HG03469 (cell line): ENCODE results near the gene MLLT11.
"Not testable (repeated sequence)": the region's sequence is repeated elsewhere in the genome, so short reads cannot be mapped to it uniquely, and the experiment has no call there.

ENCODE experiments used
- ATAC-seq: cut with Tn5 transposase; IDR thresholded peaks from one replicate; pipeline ENCODE4 v1.9.1; 2021; ENCODE audit warnings: mild to moderate bottlenecking, moderate library complexity, moderate number of reproducible peaks; ENCODE audit not compliant: unreplicated experiment

MLLT11 gene

GRCh38 chr1:151055581-151055980, 4.6 kb upstream of the MLLT11 start:
- ATAC-seq, result no peak

GRCh38 chr1:151056149-151056548, 4.0 kb upstream of the MLLT11 start:
- ATAC-seq, result no peak

DNA sequence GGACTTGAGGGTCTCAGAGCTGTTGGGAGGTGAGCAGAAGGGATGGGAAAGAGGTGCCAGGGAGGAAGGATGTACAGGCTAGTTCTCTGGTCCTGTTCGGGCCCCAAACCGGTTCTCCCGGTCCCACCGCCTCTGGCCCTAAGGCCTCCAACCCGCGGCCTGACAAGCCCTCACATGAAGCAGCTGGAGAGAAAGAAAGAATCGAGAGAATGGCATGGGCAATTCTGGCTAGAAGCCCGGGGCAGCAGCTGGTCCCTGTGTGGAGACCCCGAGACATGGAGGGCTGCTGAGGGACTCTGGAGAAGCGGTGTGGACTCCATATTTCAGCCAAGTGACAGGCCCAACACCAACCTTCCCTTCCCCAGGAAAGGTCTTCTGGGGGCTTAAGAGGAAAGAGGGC, 1.5 kb upstream of the MLLT11 start:
- ATAC-seq, result no peak

GRCh38 chr1:151059109-151060006, 839 bp upstream of the MLLT11 start, which contains the start of gene CDC42SE1:
CDC42SE1 (minus strand) TSS chr1:151059622; CDS start chr1:151055730, 3,892 bp downstream.
- peak; percentile 67 for ATAC-seq

GRCh38 chr1:151060657-151061421, 642 bp downstream of the MLLT11 start:
- ATAC-seq, result no peak

DNA sequence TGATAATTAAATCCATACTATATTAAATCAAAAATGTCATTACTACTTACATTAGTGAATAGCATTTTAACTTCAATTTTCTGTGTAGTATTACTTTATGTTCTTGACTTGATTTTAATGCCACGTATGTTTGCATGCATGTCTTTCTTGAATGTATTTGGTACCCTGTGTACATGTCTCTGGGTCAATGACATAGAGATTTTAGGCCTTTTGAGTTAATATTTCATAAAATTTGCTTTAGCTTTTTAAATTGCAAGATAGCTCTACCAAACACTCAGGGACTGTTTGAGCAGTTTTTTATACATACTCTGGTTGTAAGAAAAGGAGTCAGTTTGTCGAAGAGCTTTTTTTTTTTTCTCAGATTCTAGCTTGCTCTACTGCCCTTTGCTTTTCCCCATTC, 1.5 kb downstream of the MLLT11 start:
- ATAC-seq, result no peak

GRCh38 chr1:151062741-151063371, 2.7 kb downstream of the MLLT11 start:
- no peak for ATAC-seq

DNA sequence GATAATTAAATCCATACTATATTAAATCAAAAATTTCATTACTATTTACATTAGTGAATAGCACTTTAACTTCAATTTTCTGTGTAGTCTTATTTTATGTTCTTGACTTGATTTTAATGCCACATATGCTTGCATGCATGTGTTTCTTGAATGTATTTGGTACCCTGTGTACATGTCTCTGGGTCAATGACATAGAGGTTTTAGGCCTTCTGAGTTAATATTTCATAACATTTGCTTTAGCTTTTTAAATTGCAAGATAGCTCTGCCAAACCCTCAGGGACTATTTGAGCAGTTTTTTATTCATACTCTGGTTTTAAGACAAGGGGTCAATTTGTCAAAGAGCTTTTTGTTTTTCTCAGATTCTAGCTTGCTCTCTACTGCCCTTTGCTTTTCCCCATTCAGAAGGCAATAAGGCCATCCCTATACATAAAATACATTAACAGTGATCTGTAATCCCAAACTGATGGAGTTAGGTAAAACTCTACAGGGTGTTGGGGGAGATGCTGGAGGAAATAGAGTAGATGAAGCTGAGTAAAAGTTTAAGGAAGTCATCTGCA, 5.0 kb downstream of the MLLT11 start:
- ATAC-seq, result no peak

DNA sequence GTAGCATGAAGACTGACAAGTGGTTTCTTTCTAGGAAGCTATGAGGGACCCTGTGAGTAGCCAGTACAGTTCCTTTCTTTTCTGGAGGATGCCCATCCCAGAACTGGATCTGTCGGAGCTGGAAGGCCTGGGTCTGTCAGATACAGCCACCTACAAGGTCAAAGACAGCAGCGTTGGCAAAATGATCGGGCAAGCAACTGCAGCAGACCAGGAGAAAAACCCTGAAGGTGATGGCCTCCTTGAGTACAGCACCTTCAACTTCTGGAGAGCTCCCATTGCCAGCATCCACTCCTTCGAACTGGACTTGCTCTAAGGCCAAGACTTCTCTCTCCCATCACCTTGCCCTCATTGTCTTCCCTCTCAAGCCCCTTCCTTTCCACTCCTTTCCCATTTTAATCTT, 7.0 kb downstream of the MLLT11 start:
- ATAC-seq, result no peak

- no peak for ATAC-seq
These were observed 8.9 kb downstream of the MLLT11 start for GRCh38 chr1:151069103-151069486.

GRCh38 chr1:151070474-151071276, 10.5 kb downstream of the MLLT11 start, which contains the start of gene GABPB2:
GABPB2 (plus strand) TSS chr1:151070761; CDS start chr1:151088190, 17,429 bp downstream.
- no peak for ATAC-seq

GRCh38 chr1:151072224-151072623, 12.0 kb downstream of the MLLT11 start:
- no peak for ATAC-seq

DNA sequence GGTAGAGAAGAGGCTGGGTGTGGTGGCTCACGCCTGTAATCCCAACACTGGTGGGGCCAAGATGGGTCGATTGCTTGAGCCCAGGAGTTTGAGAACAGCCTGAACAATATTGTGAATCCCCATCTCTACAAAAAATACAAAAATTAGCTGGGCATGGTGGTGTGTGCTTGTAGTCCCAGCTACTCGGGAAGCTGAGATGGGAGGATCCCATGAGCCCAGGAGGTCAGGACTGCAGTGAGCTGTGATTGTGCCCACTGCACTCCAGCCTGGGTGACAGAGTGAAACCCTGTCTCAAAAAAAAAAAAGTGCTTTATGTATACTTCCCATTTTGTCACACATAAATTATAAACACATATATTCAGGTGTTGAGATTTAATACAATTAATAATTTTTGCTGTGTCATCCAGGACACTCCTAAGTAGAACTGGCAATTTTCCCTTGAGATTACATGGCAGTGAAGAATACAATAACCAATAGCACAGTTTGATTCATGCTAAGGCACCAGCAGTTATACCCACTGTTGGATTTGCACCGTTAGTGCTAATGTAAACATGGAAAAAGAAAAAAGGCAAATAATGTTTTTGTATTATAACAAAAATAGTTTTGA, 25.9 kb downstream of the MLLT11 start:
- ATAC-seq, result no peak

DNA sequence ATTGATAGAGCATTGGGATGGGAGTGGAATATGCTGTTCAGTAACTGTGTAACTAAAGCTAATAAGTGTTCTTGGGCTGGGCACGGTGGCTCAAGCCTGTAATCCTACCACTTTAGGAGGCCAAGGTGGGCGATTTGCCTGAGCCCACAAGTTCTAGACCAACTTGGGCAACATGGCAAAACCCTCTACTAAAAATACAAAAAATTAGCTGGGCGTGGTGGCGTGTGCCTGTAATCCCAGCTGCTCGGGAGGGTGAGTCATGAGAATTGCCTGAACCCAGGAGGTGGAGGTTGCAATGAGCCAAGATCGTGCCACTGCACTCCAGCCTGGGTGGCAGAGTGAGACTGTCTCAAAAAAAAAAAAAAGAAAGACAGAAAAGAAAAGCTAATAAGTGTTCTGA, 37.2 kb downstream of the MLLT11 start:
- not testable (repeated sequence) for ATAC-seq

- no peak for ATAC-seq
These were observed 37.9 kb downstream of the MLLT11 start for GRCh38 chr1:151098126-151098525.

GRCh38 chr1:151104630-151105029, 44.4 kb downstream of the MLLT11 start:
- no peak for ATAC-seq

DNA sequence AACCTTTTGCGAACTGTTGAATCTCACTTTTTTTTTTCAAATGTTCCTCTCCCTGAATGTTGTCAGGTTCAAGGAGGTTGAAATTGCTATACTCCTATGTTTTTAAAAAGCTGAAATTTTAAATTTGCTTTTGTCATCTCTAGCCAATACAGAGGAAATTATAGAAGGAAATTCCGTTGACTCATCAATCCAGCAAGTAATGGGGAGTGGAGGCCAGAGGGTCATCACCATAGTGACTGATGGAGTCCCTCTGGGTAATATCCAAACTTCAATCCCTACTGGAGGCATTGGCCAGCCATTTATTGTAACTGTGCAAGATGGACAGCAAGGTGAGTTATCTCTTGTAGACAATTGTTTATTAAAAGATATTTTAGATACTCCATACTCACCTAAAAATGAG, 46.7 kb downstream of the MLLT11 start:
- no peak for ATAC-seq

GRCh38 chr1:151108331-151108730, 48.1 kb downstream of the MLLT11 start:
- ATAC-seq, result no peak

GRCh38 chr1:151113877-151114276, 53.7 kb downstream of the MLLT11 start:
- no peak for ATAC-seq
